ENCODE results near the gene EBI3. TPM values are rescaled to one million over a fixed set of nuclear protein-coding genes. Genes with fewer than 3 reads are reported as not detected.

The EBI3 gene
- total RNA-seq, 1 donor from 2014 or later, result 0.25 TPM

Other genes starting within 250 kb of the EBI3 start
- 1,871 TPM for gene EEF2, start 244.1 kb upstream of the EBI3 start, total RNA-seq
- 12.8 TPM for gene PIAS4, start 221.8 kb upstream of the EBI3 start, total RNA-seq
- 2.7 TPM for gene ZBTB7A, start 162.6 kb upstream of the EBI3 start, total RNA-seq
- gene MAP2K2, start 105.4 kb upstream of the EBI3 start, total RNA-seq, result 64.4 TPM
- not detected for gene CREB3L3, start 75.9 kb upstream of the EBI3 start, total RNA-seq
- 11.1 TPM for gene SIRT6, start 47.0 kb upstream of the EBI3 start, total RNA-seq
- 8.9 TPM for gene ANKRD24, start 46.8 kb upstream of the EBI3 start, total RNA-seq
- gene YJU2, start 17.6 kb downstream of the EBI3 start, total RNA-seq, result 10.3 TPM
- gene SHD, start 49.7 kb downstream of the EBI3 start, total RNA-seq, result 2.2 TPM
- not detected for gene TMIGD2, start 72.9 kb downstream of the EBI3 start, total RNA-seq
- gene FSD1, start 75.1 kb downstream of the EBI3 start, total RNA-seq, result 24.6 TPM
- 0.98 TPM for gene STAP2, start 109.3 kb downstream of the EBI3 start, total RNA-seq
- 7.6 TPM for gene MPND, start 114.0 kb downstream of the EBI3 start, total RNA-seq
- gene SH3GL1, start 171.0 kb downstream of the EBI3 start, total RNA-seq, result 25.8 TPM
- 5.4 TPM for gene CHAF1A, start 173.1 kb downstream of the EBI3 start, total RNA-seq
- 48.2 TPM for gene UBXN6, start 228.3 kb downstream of the EBI3 start, total RNA-seq
- 29.3 TPM for gene HDGFL2, start 242.8 kb downstream of the EBI3 start, total RNA-seq

Data from temporal lobe (tissue), 1 donor.